H1 (cell line): ENCODE data around the gene FLT1. TPM values are rescaled to one million over a fixed set of nuclear protein-coding genes. Genes with fewer than 3 reads are reported as not detected.

ENCODE experiments used
- ASH2L ChIP-seq: fragments of 200-600, 300-600 bp; sonication (generic); IDR thresholded peaks from one replicate; pipeline ENCODE4 v1.7.1; 2017; ENCODE audit warnings: low read length
- HDAC2 ChIP-seq, 2 experiments: fragments of 300-600 bp in 1 of 2; sonication (generic) in 1 of 2; IDR thresholded peaks; 2 replicates each; pipeline ENCODE4 v1.6.1; 2011 to 2012; ENCODE audit warnings: low read depth in 2 of 2, low read length in 2 of 2, mild to moderate bottlenecking in 2 of 2, moderate library complexity in 2 of 2, borderline replicate concordance in 1 of 2, inconsistent platforms in 1 of 2
- RAD21 ChIP-seq, 2 experiments: IDR thresholded peaks in 1 of 2; conservative IDR thresholded peaks in 1 of 2; 2 replicates each; pipeline ENCODE4 v1.6.1; 2011; ENCODE audit warnings: low read depth in 2 of 2, low read length in 2 of 2, improper control_type of control experiment in 1 of 2, inconsistent platforms in 1 of 2, mild to moderate bottlenecking in 1 of 2, moderate library complexity in 1 of 2
- SP4 ChIP-seq: IDR thresholded peaks from 2 replicates; pipeline ENCODE4 v1.6.1; 2012; ENCODE audit warnings: low read length, inconsistent platforms
- YY1 ChIP-seq: IDR thresholded peaks from 2 replicates; pipeline ENCODE4 v1.6.1; 2011; ENCODE audit warnings: low read depth, mild to moderate bottlenecking, low read length
- polyA plus RNA-seq, 7 experiments: library from polyadenylated mRNA; depleted of rRNA in 3 of 7; stranded (reverse) in 5 of 7; unstranded in 2 of 7; fragments of >200 nt in 5 of 7; fragments of 200-250 nt in 2 of 7; gene quantifications; 1 replicate in 5 of 7; 2 replicates in 1 of 7; 4 replicates in 1 of 7; pipeline versions ENCODE4 v1.2.1 to v1.2.3, GENCODE V29; 2011 to 2013; ENCODE audit warnings: missing spikeins in 2 of 7, mixed read lengths in 2 of 7
- total RNA-seq: library from RNA; stranded (reverse); fragmentation: NEBNext Ultra II Directional; extraction: Animal tissue kit (Norgen Biotek cat#: 25700); gene quantifications from 2 replicates; pipeline ENCODE4 v1.2.1, GENCODE V29; 2021
- TF ChIP-seq, protein P1 (sequence below): fragments of 300-600 bp; sonication (generic); IDR thresholded peaks from 2 replicates; pipeline ENCODE4 v1.7.1; 2012; ENCODE audit warnings: low read length, moderate library complexity, mild to moderate bottlenecking, inconsistent platforms; ENCODE audit not compliant: insufficient replicate concordance
- TF ChIP-seq, protein P2 (sequence below): IDR thresholded peaks from 2 replicates; pipeline ENCODE4 v1.6.1; 2012; ENCODE audit warnings: inconsistent platforms
- TF ChIP-seq, protein P3 (sequence below): IDR thresholded peaks from 2 replicates; pipeline ENCODE4 v1.6.1; 2011; ENCODE audit warnings: low read depth, mild to moderate bottlenecking, low read length; ENCODE audit not compliant: insufficient read depth

The FLT1 gene
- total and polyA plus RNA-seq, 2 of the 8 experiments (the other 6 are each of a cell fraction or from before 2014, with no cell fraction given), result 19.7 to 90.2 TPM

DNA sequence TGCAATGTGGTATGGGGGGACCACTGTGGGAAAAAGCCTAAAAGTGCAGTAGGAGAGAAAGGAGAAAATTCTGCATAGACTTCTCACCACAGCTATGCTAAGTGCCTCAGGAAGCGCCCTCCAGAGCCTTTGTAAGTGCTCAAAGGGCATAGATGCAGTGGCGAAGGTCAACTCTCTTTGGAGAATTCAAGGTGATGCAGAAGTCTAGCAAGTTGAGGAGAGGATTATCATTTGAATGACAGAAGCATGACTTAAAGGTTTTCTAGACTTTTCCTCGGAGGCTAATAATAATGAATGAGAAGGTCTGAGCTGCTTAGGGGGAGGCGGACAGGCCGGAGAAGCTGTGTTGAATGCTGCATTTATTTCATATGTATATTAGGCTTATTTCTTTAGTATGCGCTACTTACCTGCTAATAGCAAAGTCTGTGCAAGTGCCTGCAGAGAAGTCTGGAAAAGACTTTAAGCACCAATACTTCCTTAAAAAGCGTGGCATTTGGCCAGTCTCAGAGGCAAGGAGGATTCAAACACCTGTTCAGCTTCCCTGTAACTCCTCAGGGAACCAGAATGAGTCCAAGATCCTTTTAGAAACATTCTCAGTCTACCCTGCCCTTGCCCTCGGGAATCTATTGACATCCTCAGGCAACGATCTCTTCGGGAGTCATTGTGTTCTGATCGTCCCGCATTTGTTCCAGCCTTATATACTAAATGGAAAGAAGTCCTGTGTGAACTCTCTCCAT lies 56.2 kb downstream of the FLT1 start (continued):
- TF ChIP-seq, protein P1, sequence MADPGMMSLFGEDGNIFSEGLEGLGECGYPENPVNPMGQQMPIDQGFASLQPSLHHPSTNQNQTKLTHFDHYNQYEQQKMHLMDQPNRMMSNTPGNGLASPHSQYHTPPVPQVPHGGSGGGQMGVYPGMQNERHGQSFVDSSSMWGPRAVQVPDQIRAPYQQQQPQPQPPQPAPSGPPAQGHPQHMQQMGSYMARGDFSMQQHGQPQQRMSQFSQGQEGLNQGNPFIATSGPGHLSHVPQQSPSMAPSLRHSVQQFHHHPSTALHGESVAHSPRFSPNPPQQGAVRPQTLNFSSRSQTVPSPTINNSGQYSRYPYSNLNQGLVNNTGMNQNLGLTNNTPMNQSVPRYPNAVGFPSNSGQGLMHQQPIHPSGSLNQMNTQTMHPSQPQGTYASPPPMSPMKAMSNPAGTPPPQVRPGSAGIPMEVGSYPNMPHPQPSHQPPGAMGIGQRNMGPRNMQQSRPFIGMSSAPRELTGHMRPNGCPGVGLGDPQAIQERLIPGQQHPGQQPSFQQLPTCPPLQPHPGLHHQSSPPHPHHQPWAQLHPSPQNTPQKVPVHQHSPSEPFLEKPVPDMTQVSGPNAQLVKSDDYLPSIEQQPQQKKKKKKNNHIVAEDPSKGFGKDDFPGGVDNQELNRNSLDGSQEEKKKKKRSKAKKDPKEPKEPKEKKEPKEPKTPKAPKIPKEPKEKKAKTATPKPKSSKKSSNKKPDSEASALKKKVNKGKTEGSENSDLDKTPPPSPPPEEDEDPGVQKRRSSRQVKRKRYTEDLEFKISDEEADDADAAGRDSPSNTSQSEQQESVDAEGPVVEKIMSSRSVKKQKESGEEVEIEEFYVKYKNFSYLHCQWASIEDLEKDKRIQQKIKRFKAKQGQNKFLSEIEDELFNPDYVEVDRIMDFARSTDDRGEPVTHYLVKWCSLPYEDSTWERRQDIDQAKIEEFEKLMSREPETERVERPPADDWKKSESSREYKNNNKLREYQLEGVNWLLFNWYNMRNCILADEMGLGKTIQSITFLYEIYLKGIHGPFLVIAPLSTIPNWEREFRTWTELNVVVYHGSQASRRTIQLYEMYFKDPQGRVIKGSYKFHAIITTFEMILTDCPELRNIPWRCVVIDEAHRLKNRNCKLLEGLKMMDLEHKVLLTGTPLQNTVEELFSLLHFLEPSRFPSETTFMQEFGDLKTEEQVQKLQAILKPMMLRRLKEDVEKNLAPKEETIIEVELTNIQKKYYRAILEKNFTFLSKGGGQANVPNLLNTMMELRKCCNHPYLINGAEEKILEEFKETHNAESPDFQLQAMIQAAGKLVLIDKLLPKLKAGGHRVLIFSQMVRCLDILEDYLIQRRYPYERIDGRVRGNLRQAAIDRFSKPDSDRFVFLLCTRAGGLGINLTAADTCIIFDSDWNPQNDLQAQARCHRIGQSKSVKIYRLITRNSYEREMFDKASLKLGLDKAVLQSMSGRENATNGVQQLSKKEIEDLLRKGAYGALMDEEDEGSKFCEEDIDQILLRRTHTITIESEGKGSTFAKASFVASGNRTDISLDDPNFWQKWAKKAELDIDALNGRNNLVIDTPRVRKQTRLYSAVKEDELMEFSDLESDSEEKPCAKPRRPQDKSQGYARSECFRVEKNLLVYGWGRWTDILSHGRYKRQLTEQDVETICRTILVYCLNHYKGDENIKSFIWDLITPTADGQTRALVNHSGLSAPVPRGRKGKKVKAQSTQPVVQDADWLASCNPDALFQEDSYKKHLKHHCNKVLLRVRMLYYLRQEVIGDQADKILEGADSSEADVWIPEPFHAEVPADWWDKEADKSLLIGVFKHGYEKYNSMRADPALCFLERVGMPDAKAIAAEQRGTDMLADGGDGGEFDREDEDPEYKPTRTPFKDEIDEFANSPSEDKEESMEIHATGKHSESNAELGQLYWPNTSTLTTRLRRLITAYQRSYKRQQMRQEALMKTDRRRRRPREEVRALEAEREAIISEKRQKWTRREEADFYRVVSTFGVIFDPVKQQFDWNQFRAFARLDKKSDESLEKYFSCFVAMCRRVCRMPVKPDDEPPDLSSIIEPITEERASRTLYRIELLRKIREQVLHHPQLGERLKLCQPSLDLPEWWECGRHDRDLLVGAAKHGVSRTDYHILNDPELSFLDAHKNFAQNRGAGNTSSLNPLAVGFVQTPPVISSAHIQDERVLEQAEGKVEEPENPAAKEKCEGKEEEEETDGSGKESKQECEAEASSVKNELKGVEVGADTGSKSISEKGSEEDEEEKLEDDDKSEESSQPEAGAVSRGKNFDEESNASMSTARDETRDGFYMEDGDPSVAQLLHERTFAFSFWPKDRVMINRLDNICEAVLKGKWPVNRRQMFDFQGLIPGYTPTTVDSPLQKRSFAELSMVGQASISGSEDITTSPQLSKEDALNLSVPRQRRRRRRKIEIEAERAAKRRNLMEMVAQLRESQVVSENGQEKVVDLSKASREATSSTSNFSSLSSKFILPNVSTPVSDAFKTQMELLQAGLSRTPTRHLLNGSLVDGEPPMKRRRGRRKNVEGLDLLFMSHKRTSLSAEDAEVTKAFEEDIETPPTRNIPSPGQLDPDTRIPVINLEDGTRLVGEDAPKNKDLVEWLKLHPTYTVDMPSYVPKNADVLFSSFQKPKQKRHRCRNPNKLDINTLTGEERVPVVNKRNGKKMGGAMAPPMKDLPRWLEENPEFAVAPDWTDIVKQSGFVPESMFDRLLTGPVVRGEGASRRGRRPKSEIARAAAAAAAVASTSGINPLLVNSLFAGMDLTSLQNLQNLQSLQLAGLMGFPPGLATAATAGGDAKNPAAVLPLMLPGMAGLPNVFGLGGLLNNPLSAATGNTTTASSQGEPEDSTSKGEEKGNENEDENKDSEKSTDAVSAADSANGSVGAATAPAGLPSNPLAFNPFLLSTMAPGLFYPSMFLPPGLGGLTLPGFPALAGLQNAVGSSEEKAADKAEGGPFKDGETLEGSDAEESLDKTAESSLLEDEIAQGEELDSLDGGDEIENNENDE, result peak; percentile 61
- TF ChIP-seq YY1 (no peak), RAD21 (IDR thresholded peaks at IDR 0.05 in 1 of 2, conservative IDR thresholded peaks at IDR 0.05 in 1 of 2; ENCODE audit: low read depth in 2 of 2, low read length in 2 of 2) (peak in 1 of 2 experiments; percentile 10; a peak in 1 of 4 replicates), SP4 (no peak), ASH2L (peak; percentile 62), HDAC2 (IDR thresholded peaks at IDR 0.05; ENCODE audit: borderline replicate concordance in 1 of 2, low read depth in 2 of 2, low read length in 2 of 2) (peak; percentile 2 to 63; a peak in 1 of 4 replicates)
- TF ChIP-seq, protein P2, sequence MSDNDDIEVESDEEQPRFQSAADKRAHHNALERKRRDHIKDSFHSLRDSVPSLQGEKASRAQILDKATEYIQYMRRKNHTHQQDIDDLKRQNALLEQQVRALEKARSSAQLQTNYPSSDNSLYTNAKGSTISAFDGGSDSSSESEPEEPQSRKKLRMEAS, result no peak
- TF ChIP-seq, protein P3, sequence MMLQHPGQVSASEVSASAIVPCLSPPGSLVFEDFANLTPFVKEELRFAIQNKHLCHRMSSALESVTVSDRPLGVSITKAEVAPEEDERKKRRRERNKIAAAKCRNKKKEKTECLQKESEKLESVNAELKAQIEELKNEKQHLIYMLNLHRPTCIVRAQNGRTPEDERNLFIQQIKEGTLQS, result no peak
